HG02642 (cell line): Measurements from ENCODE around the gene MAML2.

Experiments
- ATAC-seq: cut with Tn5 transposase; IDR thresholded peaks from one replicate; pipeline ENCODE4 v1.9.1; 2021; ENCODE audit warnings: mild to moderate bottlenecking; ENCODE audit not compliant: unreplicated experiment, poor library complexity

The MAML2 gene

GRCh38 chr11:95968585-95968984 lies 374.4 kb downstream of the MAML2 start:
- no peak for ATAC-seq

- ATAC-seq: no peak
Measured at GRCh38 chr11:95964281-95964680, 378.7 kb downstream of the MAML2 start.

DNA sequence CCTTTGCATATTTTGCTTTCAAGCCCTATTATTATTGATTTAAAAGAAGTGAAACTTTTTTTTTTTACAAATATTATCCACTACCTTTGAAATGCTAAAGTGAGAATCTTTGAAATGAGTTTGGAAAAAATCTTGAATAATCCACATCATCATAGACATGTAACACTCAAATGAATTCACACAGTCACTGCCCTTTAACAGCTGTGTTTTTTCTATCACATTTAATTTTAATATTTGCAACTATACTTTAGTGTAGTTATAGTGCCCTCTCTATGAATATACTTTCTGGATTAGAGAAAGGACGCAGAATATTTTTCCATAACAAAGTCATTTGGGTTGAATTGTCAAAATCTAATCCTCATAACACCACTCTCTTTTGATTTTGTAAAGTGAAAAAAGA lies 381.2 kb downstream of the MAML2 start:
- ATAC-seq: no peak

GRCh38 chr11:95950905-95951304 lies 392.1 kb downstream of the MAML2 start:
- no peak for ATAC-seq

DNA sequence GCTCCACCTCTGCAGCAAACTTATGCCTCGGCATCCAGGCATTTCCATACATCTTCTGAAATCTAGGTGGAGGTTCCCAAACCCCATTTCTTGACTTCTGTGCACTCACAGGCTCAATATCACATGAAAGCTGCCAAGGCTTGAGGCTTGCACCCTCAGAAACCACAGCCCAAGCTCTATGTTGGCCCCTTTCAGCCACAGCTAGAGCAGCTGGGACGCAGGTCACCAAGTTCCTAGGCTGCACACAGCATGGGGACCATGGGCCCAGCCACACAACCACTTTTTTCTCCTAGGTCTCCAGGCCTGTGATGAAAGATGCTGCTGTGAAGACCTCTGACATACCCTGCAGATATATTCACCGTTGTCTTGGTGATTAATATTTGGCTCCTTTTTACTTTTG lies 394.4 kb downstream of the MAML2 start:
- no peak for ATAC-seq

GRCh38 chr11:95944623-95945022 lies 398.4 kb downstream of the MAML2 start:
- ATAC-seq: no peak

DNA sequence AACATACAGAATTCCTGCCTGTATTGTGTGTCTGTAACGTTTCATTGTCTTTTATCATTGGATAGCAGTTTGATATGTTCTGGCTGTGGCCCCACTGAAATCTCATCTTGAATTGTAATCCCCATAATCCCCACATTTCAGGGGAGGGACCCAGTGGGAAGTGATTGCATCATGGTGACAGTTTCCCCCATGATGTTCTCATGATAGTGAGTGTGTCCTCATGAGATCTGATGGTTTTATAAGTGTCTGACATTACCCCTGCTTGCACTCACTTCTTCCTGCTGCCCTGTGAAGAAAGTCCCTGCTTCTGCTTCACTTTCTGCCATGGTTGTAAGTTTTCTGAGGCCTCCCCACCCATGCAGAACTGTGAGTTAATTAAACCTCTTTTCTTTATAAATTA lies 399.4 kb downstream of the MAML2 start:
- no peak for ATAC-seq

DNA sequence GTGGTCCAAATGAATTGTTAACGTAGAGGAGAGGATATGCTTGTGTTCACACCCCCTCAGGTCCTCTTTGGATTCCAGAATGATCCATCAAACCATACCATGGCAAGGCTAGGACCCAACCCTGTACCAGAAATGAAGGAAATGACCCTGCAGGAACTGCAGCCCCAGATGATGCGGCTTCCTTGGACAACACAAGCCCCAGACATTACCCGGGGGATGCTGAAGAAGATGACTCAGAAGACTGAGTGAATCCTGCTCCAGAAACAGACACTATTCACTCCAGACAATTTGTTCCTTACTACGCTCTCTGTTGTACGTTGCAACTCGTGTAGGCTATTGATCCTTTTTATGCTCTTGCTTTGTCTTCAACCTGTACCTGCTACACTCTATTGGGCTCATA lies 403.9 kb downstream of the MAML2 start:
- ATAC-seq: no peak

GRCh38 chr11:95937358-95937757 lies 405.6 kb downstream of the MAML2 start:
- ATAC-seq: no peak

- no peak for ATAC-seq
Measured at GRCh38 chr11:95933594-95933993, 409.4 kb downstream of the MAML2 start.

- ATAC-seq: no peak
Measured at GRCh38 chr11:95931916-95932315, 411.1 kb downstream of the MAML2 start.

DNA sequence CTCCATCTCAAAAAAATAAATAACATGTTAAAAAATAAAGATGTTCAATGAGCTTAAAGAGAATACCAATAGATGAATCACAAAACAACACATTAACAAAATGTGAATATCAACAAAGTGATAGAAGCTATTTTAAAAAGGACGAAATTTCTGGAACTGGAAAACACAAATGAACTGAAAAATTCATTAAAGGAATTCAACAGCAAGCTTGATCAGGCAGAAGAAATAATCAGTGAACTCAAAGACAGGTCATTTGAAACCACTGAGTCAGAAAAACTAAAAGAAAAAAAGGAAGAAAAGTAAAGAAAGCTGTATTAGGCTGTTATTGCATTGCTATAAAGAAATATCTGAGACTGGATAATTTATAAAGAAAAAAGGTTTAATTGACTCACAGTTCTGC lies 412.0 kb downstream of the MAML2 start:
- ATAC-seq: no peak

GRCh38 chr11:95926726-95927125 lies 416.3 kb downstream of the MAML2 start:
- ATAC-seq: no peak
